D721Med (cell line): Measurements from ENCODE around the gene PRKAR1B.

Experiments
- DNase-seq: peaks from one replicate; pipeline ENCODE4 v3.0.0; 2011; ENCODE audit warnings: low spot score; ENCODE audit not compliant: insufficient read length
- FAIRE-seq: peaks from 2 replicates; lab custom pipeline; 2011; peaks lifted over from hg19 to GRCh38; lab: Jason Lieb, UNC
- TF ChIP-seq, protein P1 (sequence below): IDR thresholded peaks from 2 replicates; pipeline ENCODE4 v1.5.1; 2012; ENCODE audit warnings: mild to moderate bottlenecking, control low read depth; ENCODE audit not compliant: insufficient read depth; ENCODE audit errors: missing control alignments

The PRKAR1B gene

DNA sequence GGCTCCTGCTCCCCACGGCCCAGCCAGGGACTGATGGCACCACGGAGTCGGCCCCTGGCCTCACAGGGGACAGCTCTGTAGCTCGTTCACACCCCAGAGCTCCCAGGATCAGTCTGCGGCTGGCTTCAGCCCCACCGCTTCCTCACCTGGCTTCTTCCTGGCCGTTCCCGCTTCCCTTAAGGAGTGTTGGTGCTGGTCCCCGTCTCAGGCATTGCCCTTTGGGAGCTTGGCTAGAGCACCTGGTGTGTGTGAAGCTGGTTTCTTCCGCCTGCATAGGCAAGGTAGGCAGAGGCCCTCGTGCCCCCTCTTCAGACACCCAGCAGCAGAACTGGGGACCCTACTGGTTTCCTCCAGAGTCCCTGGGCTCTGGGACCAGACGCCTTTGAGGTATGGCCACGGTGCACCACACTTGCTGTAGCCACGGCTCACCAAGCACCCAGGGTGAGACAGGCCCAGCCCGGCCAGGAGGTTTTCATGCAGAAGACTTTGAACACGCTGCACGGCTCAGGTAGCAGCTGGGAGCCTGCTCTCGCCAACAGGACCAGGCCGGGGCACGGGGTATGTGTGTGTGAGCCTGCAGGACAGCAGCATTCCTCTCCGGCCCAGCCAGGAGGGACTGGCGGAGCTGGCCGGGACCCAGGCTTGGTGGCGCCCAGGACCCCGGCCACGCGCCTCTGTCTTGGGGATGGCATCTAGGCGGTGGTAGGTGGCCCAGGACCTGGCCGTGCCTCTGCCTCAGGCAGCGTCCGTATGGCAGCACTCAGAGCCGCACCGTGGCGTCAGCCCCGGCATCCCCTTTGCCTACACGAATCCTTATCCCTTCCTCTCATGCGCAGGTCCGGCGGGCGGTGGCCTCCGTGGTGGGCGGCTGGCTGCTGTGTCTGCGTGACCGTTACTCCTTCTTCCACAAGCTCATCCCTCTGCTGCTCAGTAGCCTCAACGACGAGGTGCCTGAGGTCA is 13.2 kb upstream of the PRKAR1B start:
- FAIRE-seq: no peak
- DNase-seq: no peak
- TF ChIP-seq, protein P1, sequence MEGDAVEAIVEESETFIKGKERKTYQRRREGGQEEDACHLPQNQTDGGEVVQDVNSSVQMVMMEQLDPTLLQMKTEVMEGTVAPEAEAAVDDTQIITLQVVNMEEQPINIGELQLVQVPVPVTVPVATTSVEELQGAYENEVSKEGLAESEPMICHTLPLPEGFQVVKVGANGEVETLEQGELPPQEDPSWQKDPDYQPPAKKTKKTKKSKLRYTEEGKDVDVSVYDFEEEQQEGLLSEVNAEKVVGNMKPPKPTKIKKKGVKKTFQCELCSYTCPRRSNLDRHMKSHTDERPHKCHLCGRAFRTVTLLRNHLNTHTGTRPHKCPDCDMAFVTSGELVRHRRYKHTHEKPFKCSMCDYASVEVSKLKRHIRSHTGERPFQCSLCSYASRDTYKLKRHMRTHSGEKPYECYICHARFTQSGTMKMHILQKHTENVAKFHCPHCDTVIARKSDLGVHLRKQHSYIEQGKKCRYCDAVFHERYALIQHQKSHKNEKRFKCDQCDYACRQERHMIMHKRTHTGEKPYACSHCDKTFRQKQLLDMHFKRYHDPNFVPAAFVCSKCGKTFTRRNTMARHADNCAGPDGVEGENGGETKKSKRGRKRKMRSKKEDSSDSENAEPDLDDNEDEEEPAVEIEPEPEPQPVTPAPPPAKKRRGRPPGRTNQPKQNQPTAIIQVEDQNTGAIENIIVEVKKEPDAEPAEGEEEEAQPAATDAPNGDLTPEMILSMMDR: no peak

DNA sequence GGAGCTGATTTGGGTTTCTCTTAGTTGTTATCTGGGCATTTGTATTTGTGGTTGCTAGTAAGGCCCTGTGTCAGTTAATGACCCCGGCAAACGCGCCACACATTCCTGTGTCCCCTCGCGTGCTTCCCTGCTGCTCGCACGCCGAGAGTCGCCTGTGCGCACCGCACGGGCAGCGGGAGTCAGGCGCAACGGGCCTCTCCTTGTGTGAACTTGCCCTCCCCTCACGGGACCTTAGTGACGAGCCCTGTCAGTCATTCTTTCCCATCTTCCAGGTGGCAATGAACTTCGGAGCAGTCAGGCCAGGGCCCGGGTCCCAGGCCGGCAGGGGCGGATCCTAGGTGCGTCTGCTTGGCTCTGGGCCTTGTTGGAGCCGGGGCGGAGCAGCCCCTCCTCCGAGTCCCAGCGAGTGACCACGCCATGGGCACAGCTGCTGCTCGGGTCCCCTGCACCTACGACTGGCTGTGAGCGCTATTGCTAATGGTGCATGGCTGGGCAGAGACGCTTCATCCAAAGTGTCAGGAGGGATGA is 12.4 kb upstream of the PRKAR1B start:
- no peak for DNase-seq
- no peak for FAIRE-seq
- TF ChIP-seq, protein P1: no peak

DNA sequence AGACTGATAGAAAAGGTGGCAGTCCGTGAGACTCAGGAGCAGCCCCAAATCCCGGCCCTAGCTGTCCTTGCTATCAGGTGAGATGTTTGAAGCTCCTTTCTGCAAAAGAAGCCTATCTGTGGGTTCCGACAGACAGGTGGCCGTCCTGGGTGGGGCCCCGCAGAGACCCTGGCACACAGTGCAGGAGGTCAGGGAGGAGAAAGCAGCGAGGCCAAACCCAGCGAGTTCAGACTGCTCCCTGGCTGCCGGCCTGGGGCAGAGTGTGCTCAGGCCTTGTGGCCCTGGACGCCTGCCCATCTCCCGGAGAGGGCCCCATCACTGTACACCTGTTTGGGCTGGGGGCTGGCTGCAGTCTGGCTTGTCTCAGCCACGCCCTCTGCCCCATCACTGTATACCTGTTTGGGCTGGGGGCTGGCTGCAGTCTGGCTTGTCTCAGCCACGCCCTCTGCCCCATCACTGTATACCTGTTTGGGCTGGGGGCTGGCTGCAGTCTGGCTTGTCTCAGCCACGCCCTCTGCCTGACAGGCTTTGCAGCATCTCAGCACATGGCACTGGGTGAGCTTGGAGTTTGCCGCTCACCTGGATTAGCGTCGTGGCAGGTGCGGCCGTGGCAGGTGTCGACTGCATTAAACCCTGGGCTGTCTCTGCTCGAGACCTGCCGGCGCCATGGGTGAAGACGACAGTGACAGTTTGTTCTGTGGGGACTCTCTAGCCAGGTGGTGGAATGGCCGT is 11.8 kb upstream of the PRKAR1B start:
- DNase-seq (no peak), FAIRE-seq (no peak)
- TF ChIP-seq, protein P1: no peak

DNA sequence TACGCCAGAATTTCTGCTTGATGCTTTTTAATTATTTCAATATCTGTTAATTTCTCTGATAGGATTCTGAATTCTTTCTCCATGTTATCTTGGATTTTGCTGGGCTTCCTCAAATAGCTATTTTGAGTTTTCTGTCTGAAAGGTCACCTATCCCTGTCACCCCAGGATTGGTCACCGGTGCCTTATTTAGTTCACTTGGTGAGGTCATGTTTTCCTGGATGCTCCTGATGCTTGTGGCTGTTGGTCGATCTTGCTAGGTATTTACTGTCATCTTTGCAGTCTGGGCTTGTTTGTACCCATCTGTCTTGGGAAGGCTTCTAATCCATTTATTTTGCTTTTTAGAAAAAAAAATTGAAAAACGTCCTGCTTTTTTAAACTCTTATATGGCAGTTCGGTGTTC is 11.2 kb upstream of the PRKAR1B start:
- FAIRE-seq: no peak
- TF ChIP-seq, protein P1: no peak

DNA sequence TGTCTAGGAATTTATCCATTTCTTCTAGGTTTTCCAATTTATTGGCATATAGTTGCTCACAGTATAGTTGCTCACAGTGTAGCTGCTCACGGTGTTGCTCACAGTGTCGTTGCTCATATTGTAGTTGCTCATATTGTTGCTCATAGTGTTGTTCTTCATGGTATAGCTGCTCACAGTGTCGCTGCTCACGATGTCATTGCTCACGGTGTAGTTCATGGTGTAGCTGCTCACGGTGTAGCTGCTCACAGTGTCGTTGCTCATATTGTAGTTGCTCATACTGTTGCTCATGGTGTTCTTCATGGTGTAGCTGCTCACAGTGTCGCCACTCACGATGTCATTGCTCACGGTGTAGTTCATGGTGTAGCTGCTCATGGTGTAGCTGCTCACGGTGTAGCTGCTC is 7.7 kb upstream of the PRKAR1B start:
- TF ChIP-seq, protein P1: no peak
- FAIRE-seq: no peak
- no peak for DNase-seq

More for the DNA sequence above, 11.2 kb upstream of the PRKAR1B start:
- no peak for DNase-seq

DNA sequence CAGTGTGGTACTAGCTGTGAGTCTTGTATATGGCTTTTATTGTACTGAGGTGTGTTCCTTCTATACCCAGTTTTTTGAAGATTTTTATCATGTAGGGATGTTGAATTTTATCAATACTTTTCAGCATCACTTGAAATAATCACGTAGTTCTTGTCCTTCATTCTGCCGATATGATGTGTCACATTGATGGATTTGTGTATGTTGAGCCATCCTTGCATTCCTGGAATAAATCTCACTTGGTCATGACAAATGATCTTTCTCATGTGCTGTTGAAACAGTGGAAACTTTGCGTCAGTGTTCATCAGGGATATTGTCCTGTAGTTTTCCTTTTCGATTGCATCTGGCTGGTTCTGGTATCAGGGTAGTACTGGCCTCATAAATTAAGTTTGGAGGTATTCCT is 7.1 kb upstream of the PRKAR1B start:
- DNase-seq: no peak
- TF ChIP-seq, protein P1: no peak
- no peak for FAIRE-seq

DNA sequence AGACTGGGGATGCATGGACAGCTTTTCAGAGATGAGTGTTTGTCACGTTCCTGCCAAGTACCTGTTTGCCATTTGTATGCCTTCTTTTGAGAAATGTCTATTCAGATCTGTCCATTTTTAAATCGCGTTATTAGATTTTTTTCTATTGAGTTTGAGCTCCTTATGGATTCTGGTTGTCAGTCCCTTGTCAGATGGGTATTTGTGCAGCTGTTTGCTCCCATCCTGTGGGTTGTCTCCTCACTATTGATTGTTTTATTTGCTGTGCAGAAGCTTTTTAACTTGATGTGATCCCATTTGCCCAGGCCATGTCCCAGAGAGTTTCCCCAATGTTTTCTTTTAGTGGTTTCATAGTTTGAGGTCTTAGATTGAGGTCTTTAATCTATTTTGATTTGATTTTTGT is 5.5 kb upstream of the PRKAR1B start:
- no peak for FAIRE-seq
- no peak for DNase-seq

More for the DNA sequence above, 5.5 kb upstream of the PRKAR1B start:
- TF ChIP-seq, protein P1: no peak
